Epithelial cell of proximal tubule (primary cell): ENCODE results near the gene COPB2. TPM values are rescaled to one million over a fixed set of nuclear protein-coding genes. Genes with fewer than 3 reads are reported as not detected.
"Not testable (repeated sequence)": the region's sequence is repeated elsewhere in the genome, so short reads cannot be mapped to it uniquely, and the experiment has no call there.

Source experiments
- DNase-seq: peaks from one replicate; pipeline ENCODE4 v3.0.0-alpha.2; 2011; ENCODE audit warnings: low read depth
- H3K4me3 ChIP-seq: 2 replicates; pipeline ENCODE4 v1.5.1; 2011; ENCODE audit warnings: low read depth, mild to moderate bottlenecking, low read length
- total RNA-seq: library from RNA; depleted of rRNA; stranded (reverse); fragments of >200 nt; gene quantifications from 2 replicates; pipeline ENCODE4 v1.2.3, GENCODE V29; 2015
- TF ChIP-seq, protein P1 (sequence below): conservative IDR thresholded peaks from 2 replicates; pipeline ENCODE4 v1.5.1; 2012; ENCODE audit warnings: low read depth, mild to moderate bottlenecking, low read length

The COPB2 gene
- total RNA-seq, 1 donor from 2014 or later = 69.2 TPM

DNA sequence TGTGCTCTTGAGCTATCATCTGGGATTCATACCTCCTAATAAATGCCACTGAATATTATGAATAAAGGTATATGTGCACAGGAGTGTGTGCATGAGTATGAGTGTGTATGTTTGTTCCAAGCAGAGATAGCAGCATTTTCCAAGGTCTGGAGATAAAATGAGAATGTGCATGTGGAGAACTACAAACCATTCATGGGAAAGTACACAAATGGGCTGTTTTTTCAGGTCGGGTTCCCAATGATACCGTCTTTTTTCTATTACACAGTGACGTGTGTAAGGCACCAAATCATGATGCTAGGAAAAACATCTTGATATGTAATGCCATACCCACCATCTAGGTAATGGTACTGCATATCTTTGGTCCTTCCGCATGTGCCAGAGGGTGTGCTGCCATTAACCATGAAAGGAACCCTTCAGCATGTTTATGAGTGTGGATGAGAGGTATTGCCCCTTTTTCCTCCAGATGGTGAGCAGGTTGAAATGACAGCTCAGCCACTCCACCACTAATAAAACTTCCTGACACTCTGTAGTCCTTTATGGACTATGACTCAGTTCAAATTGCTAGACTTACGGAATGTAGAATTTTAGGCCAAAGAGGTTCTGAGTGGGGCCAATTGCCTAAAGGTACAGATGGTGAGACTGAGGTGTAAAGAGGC, 36.4 kb upstream of the COPB2 start:
- no peak overlapping the region for H3K4me3 ChIP-seq
- no peak for DNase-seq
- TF ChIP-seq, protein P1, sequence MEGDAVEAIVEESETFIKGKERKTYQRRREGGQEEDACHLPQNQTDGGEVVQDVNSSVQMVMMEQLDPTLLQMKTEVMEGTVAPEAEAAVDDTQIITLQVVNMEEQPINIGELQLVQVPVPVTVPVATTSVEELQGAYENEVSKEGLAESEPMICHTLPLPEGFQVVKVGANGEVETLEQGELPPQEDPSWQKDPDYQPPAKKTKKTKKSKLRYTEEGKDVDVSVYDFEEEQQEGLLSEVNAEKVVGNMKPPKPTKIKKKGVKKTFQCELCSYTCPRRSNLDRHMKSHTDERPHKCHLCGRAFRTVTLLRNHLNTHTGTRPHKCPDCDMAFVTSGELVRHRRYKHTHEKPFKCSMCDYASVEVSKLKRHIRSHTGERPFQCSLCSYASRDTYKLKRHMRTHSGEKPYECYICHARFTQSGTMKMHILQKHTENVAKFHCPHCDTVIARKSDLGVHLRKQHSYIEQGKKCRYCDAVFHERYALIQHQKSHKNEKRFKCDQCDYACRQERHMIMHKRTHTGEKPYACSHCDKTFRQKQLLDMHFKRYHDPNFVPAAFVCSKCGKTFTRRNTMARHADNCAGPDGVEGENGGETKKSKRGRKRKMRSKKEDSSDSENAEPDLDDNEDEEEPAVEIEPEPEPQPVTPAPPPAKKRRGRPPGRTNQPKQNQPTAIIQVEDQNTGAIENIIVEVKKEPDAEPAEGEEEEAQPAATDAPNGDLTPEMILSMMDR = no peak

DNA sequence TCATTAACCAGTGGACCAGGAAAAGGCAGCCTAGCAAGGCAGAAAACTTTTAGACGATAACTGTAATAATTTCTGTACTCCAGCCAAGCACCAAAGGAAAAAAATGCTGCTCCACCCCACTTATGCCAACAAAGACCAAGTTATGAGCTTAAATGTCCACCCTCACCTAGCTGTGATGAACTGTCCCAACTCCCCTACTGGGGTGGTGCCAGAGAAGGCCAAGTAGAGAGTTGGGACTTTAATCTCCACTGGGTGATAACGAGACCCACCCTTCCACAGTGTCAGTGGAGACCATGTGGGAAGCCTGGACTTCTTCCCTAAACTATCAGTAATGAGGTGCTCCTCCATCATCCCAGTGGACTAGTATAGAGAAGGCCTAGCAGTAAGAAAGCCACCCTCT, 33.8 kb upstream of the COPB2 start:
- no peak overlapping the region for H3K4me3 ChIP-seq
- DNase-seq = no peak
- TF ChIP-seq, protein P1 = no peak

DNA sequence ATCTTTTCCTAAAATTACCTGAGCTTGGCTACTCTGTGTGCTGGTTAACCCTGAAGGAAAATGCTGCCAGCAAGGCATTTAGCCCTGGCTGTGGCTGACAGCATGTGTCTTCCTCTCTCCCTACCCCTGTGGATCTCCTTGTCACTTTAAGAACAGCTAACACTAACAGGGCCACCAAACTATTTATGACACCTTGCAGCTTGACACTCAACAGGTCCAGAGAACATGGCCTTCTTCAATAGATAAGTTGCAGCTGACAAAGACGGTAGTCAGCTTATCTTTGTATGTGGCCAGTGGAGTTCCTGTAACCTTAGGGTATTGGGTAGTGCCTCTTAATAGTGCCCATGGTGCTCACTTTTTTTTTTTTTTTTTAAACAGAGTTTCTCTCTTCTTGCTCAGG, 32.0 kb upstream of the COPB2 start:
- DNase-seq = no peak
- TF ChIP-seq, protein P1 = no peak
- H3K4me3 ChIP-seq = no peak overlapping the region

DNA sequence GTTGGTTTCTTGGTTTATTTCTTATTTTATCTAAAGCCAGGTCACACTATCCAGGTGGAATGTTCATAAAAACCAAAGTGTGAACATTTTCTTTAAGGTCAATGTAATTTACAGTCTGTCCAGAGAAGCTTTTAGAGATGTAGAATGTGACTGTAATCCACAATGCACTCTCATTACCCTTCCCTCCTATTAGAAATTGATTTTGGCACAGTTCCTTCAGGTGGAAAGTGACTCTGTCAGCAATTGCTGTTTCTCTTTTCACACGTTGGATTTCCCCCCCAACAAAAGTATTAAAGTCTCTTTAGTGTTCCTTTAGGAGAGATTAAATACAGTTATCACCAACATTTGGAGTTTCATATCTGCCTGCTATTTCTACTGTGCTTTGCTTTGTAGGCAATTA, 31.6 kb upstream of the COPB2 start:
- DNase-seq = no peak
- TF ChIP-seq, protein P1 = no peak
- H3K4me3 ChIP-seq = no peak overlapping the region

DNA sequence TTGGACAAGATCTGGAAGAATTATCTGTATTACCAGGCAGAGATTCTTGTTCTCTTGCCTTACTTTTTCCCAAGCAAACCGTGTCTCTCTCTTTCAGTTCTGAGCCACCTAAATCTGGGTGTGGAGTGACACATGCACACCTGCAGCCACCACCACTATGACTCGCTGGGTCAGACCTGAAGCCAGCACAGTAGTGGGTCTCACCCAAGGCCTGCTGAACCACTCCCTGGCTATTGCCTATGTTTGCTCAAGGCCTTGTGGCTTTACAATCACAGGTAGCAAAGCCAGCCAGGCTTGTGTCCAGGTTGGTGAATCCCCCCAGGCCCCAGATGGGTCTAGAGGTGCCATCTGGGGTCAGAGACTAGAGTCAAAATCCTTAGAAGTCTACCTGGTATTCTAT, 28.7 kb upstream of the COPB2 start:
- no peak for DNase-seq

DNA sequence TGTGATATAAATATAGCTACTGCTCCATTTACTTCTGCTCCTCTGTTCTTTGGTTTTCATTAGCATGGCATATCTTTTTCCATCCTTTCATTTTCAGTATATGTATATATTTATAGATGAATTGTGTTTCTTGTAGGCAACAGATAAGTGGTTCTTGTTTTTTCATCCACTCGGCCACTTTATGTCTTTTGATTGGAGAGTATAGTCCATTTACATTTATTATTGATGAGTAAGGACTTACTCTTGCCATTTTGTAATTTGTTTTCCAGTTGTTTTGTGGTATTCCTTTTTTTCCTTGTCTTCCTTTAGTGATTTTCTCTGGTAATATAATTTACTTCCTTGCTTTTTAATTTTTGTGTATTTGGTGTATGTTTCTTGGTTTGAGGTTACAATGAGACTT, 26.8 kb upstream of the COPB2 start:
- no peak overlapping the region for H3K4me3 ChIP-seq
- DNase-seq = no peak
- TF ChIP-seq, protein P1 = no peak

More for the DNA sequence above, 28.7 kb upstream of the COPB2 start:
- H3K4me3 ChIP-seq = no peak overlapping the region
- TF ChIP-seq, protein P1 = no peak

DNA sequence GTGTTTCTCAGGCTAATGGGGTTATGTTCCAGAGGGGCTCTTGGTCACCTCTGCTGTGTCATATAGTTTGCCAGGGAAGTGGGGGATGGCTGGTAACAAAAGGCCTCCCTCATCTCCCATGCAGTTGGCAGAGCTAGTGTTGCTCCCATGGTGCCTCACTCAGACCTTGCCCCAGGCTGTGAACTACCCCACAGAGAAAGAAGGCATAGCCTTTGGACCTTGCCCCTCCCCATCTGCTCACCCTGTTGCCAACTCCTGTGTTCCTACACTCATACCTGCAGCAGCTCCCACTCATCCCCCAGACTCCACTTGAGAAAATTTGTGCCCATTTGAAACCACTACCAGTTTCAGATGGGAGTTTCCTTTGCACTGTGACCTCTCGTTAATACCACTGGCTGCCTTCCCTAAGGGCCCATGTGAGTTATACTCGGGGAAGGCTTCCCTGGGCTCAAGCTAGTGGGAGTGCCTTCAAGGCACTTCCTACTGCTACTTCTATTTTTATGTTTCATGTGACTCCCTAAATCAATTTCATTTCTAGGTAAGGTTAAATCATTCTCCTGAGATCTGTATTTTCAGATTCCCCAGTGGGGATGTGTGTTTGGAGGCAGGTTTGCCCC, 25.3 kb upstream of the COPB2 start:
- no peak overlapping the region for H3K4me3 ChIP-seq
- no peak for DNase-seq
- TF ChIP-seq, protein P1 = no peak

DNA sequence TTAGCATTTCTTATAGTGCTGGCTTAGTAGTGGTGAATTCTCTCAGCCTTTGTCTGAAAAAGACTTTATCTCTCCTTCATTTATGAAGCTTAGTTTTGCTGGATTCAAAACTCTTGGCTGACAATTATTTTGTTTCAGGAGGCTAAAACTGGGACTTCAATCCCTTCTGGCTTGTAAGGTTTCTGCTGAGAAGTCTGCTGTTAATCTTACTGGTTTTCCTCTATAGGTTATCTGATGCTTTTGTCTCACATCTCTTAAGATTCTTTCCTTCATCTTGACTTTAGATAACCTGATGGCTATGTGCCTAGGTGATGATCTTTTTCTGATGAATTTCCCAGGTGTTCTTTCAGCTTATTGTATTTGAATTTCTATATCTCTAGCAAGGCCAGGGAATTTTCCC, 23.4 kb upstream of the COPB2 start:
- DNase-seq, H3K4me3 ChIP-seq: not testable (repeated sequence)

DNA sequence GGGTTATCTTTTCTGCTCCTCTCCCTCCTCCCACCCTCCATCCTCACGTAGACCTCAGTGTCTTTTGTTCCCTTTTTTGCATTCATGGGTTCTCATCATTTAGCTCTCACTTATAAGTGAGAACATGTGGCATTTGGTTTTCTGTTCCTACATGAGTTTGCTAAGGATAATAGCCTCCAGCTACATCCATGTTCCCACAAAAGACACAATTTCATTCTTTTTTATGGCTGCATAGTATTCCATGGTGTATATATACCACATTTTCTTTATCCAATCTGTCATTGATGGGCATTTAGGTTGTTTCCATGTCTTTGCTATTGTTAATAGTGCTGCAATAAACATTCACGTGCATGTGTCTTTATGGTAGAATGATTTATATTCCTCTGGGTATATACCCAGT, 11.7 kb upstream of the COPB2 start:
- H3K4me3 ChIP-seq, DNase-seq: not testable (repeated sequence)
